ENCODE data around the gene CAPN8. TPM values are rescaled to one million over a fixed set of nuclear protein-coding genes. Genes with fewer than 3 reads are reported as not detected.
"Not testable (repeated sequence)": the region's sequence is repeated elsewhere in the genome, so short reads cannot be mapped to it uniquely, and the experiment has no call there.

The CAPN8 gene
- total RNA-seq, 1 donor from 2014 or later = not detected

DNA sequence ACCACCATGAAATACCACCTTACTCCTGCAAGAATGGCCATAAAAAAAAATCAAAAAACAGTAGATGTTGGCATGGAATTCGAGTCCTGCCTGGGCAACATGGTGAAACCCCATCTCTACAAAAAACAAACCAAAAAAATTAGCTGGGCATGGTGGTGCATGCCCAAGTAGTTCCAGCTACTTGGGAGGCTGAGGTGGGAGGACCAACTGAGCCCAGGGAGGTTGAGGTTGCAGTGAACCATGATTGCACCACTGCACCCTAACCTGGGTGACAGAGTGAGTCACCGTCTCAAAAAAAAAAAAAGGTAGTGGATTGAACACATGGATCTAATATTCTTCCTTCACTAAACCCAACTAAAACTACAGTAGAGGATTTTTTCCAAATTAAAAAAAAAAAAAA lies 146.4 kb downstream of the CAPN8 start:
- intact Hi-C loops (cut with micrococcal nuclease) = no loop called here
- Mint-ChIP-seq H3K4me1 (ENCODE audit: low read depth) (peaks cover 27% of the 10 kb centered on the region), H3K36me3 (ENCODE audit: low read depth) (peaks cover 2% of the 10 kb centered on the region), H3K27ac (no peak overlapping the region), H3K4me3 (no peak overlapping the region), H3K9me3 (no peaks in the 10 kb centered on the region), H3K27me3 (ENCODE audit: insufficient read depth) (peaks cover 3% of the 10 kb centered on the region)
- DNase-seq (ENCODE audit: low spot score) = no peak

- peaks cover 28% of the 10 kb centered on the region for H3K4me1 Mint-ChIP-seq (ENCODE audit: low read depth)
- H3K9me3 Mint-ChIP-seq; H3K36me3 Mint-ChIP-seq (ENCODE audit: low read depth); H3K4me3 Mint-ChIP-seq; H3K27ac Mint-ChIP-seq; DNase-seq (ENCODE audit: low spot score); H3K27me3 Mint-ChIP-seq (ENCODE audit: insufficient read depth); intact Hi-C loops (cut with micrococcal nuclease): not testable (repeated sequence)
Measured at GRCh38 chr1:223518553-223518952, 146.9 kb downstream of the CAPN8 start.

GRCh38 chr1:223515926-223516325 lies 149.6 kb downstream of the CAPN8 start:
- intact Hi-C loops (cut with micrococcal nuclease) = no loop called here
- H3K9me3 Mint-ChIP-seq = no peaks in the 10 kb centered on the region
- H3K27me3 Mint-ChIP-seq (ENCODE audit: insufficient read depth) = peaks cover 3% of the 10 kb centered on the region
- H3K4me1 Mint-ChIP-seq (ENCODE audit: low read depth) = peaks cover 28% of the 10 kb centered on the region
- DNase-seq (ENCODE audit: low spot score) = no peak
- peaks cover 2% of the 10 kb centered on the region for H3K36me3 Mint-ChIP-seq (ENCODE audit: low read depth)
- H3K27ac Mint-ChIP-seq = peak overlapping the region; percentile 65
- peak overlapping the region; percentile 26 for H3K4me3 Mint-ChIP-seq

DNA sequence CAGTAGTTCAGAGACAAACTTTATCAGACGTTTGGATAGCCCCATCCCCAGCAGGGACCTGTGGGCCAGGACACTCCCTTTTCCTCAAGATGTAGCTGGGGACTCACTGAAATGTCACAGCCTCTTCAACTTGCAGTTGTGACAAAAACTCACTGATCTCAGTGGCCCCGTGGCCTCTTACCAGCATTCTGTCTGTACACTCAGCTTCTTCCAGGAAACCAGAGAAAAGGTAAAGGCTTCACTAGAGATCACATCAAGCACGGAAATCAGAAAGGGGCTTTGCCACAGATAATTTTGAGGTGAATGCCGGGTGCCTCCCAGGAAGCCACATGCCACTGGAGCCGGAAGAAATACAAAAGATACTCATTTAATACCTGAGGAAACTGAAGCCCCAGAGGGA lies 150.1 kb downstream of the CAPN8 start:
- DNase-seq (ENCODE audit: low spot score) = peak; percentile 34
- Mint-ChIP-seq H3K4me1 (ENCODE audit: low read depth) (peaks cover 28% of the 10 kb centered on the region), H3K27me3 (ENCODE audit: insufficient read depth) (peaks cover 3% of the 10 kb centered on the region), H3K9me3 (peaks cover 4% of the 10 kb centered on the region), H3K27ac (peak overlapping the region; percentile 65), H3K36me3 (ENCODE audit: low read depth) (peaks cover 2% of the 10 kb centered on the region), H3K4me3 (peak overlapping the region; percentile 26)
- intact Hi-C loops (cut with micrococcal nuclease) = no loop called here

- Mint-ChIP-seq H3K4me3 (peak overlapping the region; percentile 22), H3K4me1 (ENCODE audit: low read depth) (peaks cover 28% of the 10 kb centered on the region), H3K36me3 (ENCODE audit: low read depth) (peaks cover 2% of the 10 kb centered on the region), H3K9me3 (peaks cover 6% of the 10 kb centered on the region), H3K27ac (peak overlapping the region; percentile 65), H3K27me3 (ENCODE audit: insufficient read depth) (peaks cover 3% of the 10 kb centered on the region)
- DNase-seq (ENCODE audit: low spot score) = no peak
- intact Hi-C loops (cut with micrococcal nuclease) = no loop called here
Measured at GRCh38 chr1:223514644-223515043, 150.9 kb downstream of the CAPN8 start.

DNA sequence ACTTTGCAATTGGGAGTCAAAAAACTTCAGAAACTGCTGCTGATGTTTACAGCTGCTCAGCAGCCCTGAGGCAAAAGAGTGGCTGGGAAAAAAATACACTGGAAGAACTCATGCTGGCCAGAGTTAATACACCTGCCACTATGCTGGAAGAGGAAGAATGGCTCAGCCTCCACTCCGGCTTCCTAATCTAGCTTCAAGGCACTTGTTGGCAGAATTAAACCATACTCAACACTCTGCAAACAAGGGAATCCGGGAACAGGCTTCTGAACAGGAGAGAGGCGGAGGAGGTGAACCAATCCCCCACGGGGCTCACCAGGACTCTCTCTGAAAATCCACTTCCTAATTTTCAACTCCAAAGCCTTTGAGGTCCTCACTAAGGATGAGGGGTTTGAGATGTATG lies 152.2 kb downstream of the CAPN8 start:
- Mint-ChIP-seq H3K4me1 (ENCODE audit: low read depth) (peaks cover 28% of the 10 kb centered on the region), H3K4me3 (no peak overlapping the region), H3K27ac (no peak overlapping the region), H3K36me3 (ENCODE audit: low read depth) (no peaks in the 10 kb centered on the region), H3K27me3 (ENCODE audit: insufficient read depth) (no peaks in the 10 kb centered on the region), H3K9me3 (peaks cover 6% of the 10 kb centered on the region)
- DNase-seq (ENCODE audit: low spot score) = no peak
- intact Hi-C loops (cut with micrococcal nuclease) = no loop called here

GRCh38 chr1:223512057-223512456 lies 153.4 kb downstream of the CAPN8 start:
- Mint-ChIP-seq H3K4me1 (ENCODE audit: low read depth) (peaks cover 28% of the 10 kb centered on the region), H3K36me3 (ENCODE audit: low read depth) (no peaks in the 10 kb centered on the region), H3K27me3 (ENCODE audit: insufficient read depth) (no peaks in the 10 kb centered on the region), H3K27ac (no peak overlapping the region), H3K4me3 (no peak overlapping the region), H3K9me3 (peaks cover 6% of the 10 kb centered on the region)
- intact Hi-C loops (cut with micrococcal nuclease) = no loop called here
- no peak for DNase-seq (ENCODE audit: low spot score)

DNA sequence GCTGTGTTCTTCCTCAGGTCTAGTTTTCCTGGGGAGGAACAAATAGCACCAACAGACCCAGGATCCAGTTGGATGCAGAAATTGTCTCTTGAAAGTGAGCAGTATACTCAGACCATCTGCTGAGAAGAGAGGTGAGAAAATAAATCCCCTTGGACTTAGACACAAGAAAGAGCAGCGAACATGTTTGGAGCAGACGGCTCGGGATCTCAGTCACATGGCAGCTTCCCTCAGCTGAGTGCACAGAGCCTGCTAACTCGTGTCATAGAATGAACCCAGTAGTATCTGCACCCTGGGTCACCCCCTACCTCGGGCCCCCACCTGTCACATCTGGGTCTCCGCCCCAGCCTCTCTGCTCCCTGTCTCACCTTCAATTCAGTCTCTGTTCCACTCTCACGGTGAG lies 156.7 kb downstream of the CAPN8 start:
- H3K27me3 Mint-ChIP-seq (ENCODE audit: insufficient read depth) = no peaks in the 10 kb centered on the region
- intact Hi-C loops (cut with micrococcal nuclease) = no loop called here
- H3K4me1 Mint-ChIP-seq (ENCODE audit: low read depth) = no peaks in the 10 kb centered on the region
- peaks cover 6% of the 10 kb centered on the region for H3K9me3 Mint-ChIP-seq
- no peak for DNase-seq (ENCODE audit: low spot score)
- no peaks in the 10 kb centered on the region for H3K36me3 Mint-ChIP-seq (ENCODE audit: low read depth)
- no peak overlapping the region for H3K4me3 Mint-ChIP-seq
- H3K27ac Mint-ChIP-seq = no peak overlapping the region

- Mint-ChIP-seq H3K27me3 (ENCODE audit: insufficient read depth) (no peaks in the 10 kb centered on the region), H3K4me1 (ENCODE audit: low read depth) (no peaks in the 10 kb centered on the region), H3K9me3 (no peaks in the 10 kb centered on the region), H3K4me3 (no peak overlapping the region), H3K36me3 (ENCODE audit: low read depth) (no peaks in the 10 kb centered on the region), H3K27ac (no peak overlapping the region)
- DNase-seq (ENCODE audit: low spot score) = no peak
- intact Hi-C loops (cut with micrococcal nuclease) = no loop called here
Measured at GRCh38 chr1:223504741-223505140, 160.8 kb downstream of the CAPN8 start.

- no peaks in the 10 kb centered on the region for H3K9me3 Mint-ChIP-seq
- H3K36me3 Mint-ChIP-seq (ENCODE audit: low read depth) = no peaks in the 10 kb centered on the region
- H3K4me1 Mint-ChIP-seq (ENCODE audit: low read depth) = no peaks in the 10 kb centered on the region
- intact Hi-C loops (cut with micrococcal nuclease) = no loop called here
- H3K4me3 Mint-ChIP-seq = no peak overlapping the region
- no peaks in the 10 kb centered on the region for H3K27me3 Mint-ChIP-seq (ENCODE audit: insufficient read depth)
- H3K27ac Mint-ChIP-seq = no peak overlapping the region
- no peak for DNase-seq (ENCODE audit: low spot score)
Measured at GRCh38 chr1:223503348-223503747, 162.2 kb downstream of the CAPN8 start.

GRCh38 chr1:223500560-223501425 lies 164.7 kb downstream of the CAPN8 start:
- Mint-ChIP-seq H3K9me3 (no peaks in the 10 kb centered on the region), H3K4me1 (ENCODE audit: low read depth) (no peaks in the 10 kb centered on the region), H3K27ac (no peak overlapping the region), H3K36me3 (ENCODE audit: low read depth) (no peaks in the 10 kb centered on the region), H3K4me3 (no peak overlapping the region), H3K27me3 (ENCODE audit: insufficient read depth) (no peaks in the 10 kb centered on the region)
- intact Hi-C loops (cut with micrococcal nuclease) = no loop called here
- no peak for DNase-seq (ENCODE audit: low spot score)

GRCh38 chr1:223496883-223497282 lies 168.6 kb downstream of the CAPN8 start:
- no peak for DNase-seq (ENCODE audit: low spot score)
- Mint-ChIP-seq H3K4me1 (ENCODE audit: low read depth) (no peaks in the 10 kb centered on the region), H3K36me3 (ENCODE audit: low read depth) (no peaks in the 10 kb centered on the region), H3K27me3 (ENCODE audit: insufficient read depth) (no peaks in the 10 kb centered on the region), H3K4me3 (no peak overlapping the region), H3K27ac (no peak overlapping the region), H3K9me3 (no peaks in the 10 kb centered on the region)
- intact Hi-C loops (cut with micrococcal nuclease) = no loop called here

DNA sequence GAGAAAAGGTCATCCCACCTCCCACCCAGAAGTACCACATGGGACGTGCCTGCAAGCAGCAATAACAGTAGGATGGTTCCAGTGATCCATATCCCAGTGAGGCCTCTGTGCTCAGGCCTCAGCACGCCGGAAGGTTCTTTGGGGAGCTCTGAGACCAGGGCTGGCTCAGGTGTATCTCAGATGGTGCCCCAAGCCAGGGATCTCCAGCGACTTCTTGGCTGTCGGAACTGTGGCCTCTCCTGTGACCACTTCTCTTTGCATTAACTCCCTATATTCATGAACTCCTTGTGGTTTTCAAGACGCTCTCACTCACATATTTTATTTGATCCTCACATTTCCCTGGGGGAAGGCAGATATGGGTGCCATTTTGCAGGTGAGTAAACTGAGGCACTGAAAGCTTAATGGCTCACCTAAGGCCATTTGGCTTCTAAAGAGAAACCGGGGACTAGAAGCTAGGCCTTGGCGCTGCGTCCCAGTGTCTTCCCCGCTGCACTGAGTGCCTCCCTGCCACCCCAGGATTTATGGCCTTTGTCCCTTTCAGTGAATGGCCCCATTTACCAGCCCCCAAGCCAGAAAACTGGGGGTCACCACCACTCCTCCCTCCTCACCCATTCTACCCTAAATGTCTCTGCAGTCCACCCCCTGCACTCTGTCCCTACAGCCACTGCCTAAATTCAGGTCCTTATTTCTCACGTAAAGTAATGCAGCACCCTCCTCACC lies 170.4 kb downstream of the CAPN8 start:
- no peaks in the 10 kb centered on the region for H3K27me3 Mint-ChIP-seq (ENCODE audit: insufficient read depth)
- intact Hi-C loops (cut with micrococcal nuclease) = no loop called here
- H3K27ac Mint-ChIP-seq = no peak overlapping the region
- no peak for DNase-seq (ENCODE audit: low spot score)
- no peaks in the 10 kb centered on the region for H3K36me3 Mint-ChIP-seq (ENCODE audit: low read depth)
- H3K4me3 Mint-ChIP-seq = no peak overlapping the region
- H3K4me1 Mint-ChIP-seq (ENCODE audit: low read depth) = no peaks in the 10 kb centered on the region
- H3K9me3 Mint-ChIP-seq = no peaks in the 10 kb centered on the region
